Muscle of leg (tissue), 9 donors: ENCODE data around the gene NPIPA5. TPM values are rescaled to one million over a fixed set of nuclear protein-coding genes. Genes with fewer than 3 reads are reported as not detected.

Experiments used
- polyA plus RNA-seq, 8 donors: library from polyadenylated mRNA; unstranded; fragments of 120-200 nt; gene quantifications; one replicate each; pipeline versions ENCODE4 v1.2.1 to v1.2.3, GENCODE V29; 2013; ENCODE audit warnings: inconsistent platforms in 1 of 8, low replicate concordance in 1 of 8; ENCODE audit not compliant: insufficient read length in 8 of 8, insufficient read depth in 1 of 8
- total RNA-seq: library from RNA; stranded (reverse); fragments of 120-200 nt; gene quantifications from one replicate; pipeline ENCODE4 v1.2.4, GENCODE V29; 2013

Gene NPIPA5
- total and polyA plus RNA-seq, 9 donors, result 0.86 to 27.6 (median 12.4) TPM

Other genes with a start within 250 kb of the NPIPA5 start
- 4.3 TPM for gene MPV17L, start 17.5 kb upstream of the NPIPA5 start, total RNA-seq
- 1 to 10 TPM; 1.9 to 4.7 (median 3.0) TPM for gene MPV17L, start 17.5 kb upstream of the NPIPA5 start, polyA plus RNA-seq
- 27.5 TPM for gene BMERB1, start 56.3 kb upstream of the NPIPA5 start, total RNA-seq
- gene BMERB1, start 56.3 kb upstream of the NPIPA5 start, polyA plus RNA-seq, result 10 to 100 TPM; 17.8 to 29.2 (median 26.5) TPM